Ishikawa (cell line): ENCODE results near the gene LOXL3.

ENCODE experiments used
- CEBPB ChIP-seq: IDR thresholded peaks from 2 replicates; pipeline ENCODE4 v1.6.1; 2012
- CREB1 ChIP-seq: IDR thresholded peaks from 2 replicates; pipeline ENCODE4 v1.6.1; 2012; ENCODE audit warnings: low read depth
- EGR1 ChIP-seq: IDR thresholded peaks from 2 replicates; pipeline ENCODE4 v1.6.1; 2012
- EP300 ChIP-seq: IDR thresholded peaks from 2 replicates; pipeline ENCODE4 v1.6.1; 2012; ENCODE audit warnings: borderline replicate concordance
- FOXM1 ChIP-seq: IDR thresholded peaks from 2 replicates; pipeline ENCODE4 v1.6.1; 2012; ENCODE audit warnings: low read depth, borderline replicate concordance
- NFIC ChIP-seq: IDR thresholded peaks from 2 replicates; pipeline ENCODE4 v1.6.1; 2012
- RAD21 ChIP-seq: IDR thresholded peaks from 2 replicates; pipeline ENCODE4 v1.6.1; 2012; ENCODE audit warnings: low read depth
- TAF1 ChIP-seq: IDR thresholded peaks from 2 replicates; pipeline ENCODE4 v1.6.1; 2012; ENCODE audit warnings: low read depth, mild to moderate bottlenecking
- TCF12 ChIP-seq: IDR thresholded peaks from 2 replicates; pipeline ENCODE4 v1.6.1; 2012; ENCODE audit warnings: low read depth
- TEAD4 ChIP-seq: IDR thresholded peaks from 2 replicates; pipeline ENCODE4 v1.6.1; 2012
- YY1 ChIP-seq: IDR thresholded peaks from 2 replicates; pipeline ENCODE4 v1.6.1; 2012; ENCODE audit warnings: low read depth
- ZBTB7A ChIP-seq: IDR thresholded peaks from 2 replicates; pipeline ENCODE4 v1.6.1; 2012; ENCODE audit warnings: low read depth
- TF ChIP-seq, protein P1 (sequence below): IDR thresholded peaks from 2 replicates; pipeline ENCODE4 v1.6.1; 2012; ENCODE audit warnings: low read depth, mild to moderate bottlenecking
- TF ChIP-seq, protein P2 (sequence below): IDR thresholded peaks from 2 replicates; pipeline ENCODE4 v1.6.1; 2012
- TF ChIP-seq, protein P3 (sequence below): IDR thresholded peaks from 2 replicates; pipeline ENCODE4 v1.6.1; 2012

Gene LOXL3

DNA sequence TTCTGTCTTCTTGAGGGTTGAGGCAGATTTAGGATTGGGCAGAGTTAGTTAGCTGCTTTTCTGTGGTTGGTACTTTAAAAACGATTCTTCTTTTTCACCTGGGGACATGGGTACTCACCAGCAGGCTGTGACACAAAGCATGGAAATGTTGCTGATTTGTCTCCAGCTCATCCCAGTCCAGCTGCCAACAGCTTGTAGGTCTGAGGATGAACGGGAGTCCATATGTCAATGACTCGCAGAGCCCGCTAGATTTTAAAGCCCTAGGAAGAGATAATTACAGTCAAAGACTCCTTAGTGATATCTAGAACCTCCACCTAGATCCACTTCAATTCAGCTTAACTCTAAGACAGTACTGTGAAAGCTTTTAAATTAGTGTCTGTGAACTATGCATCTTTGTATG lies 21.6 kb upstream of the LOXL3 start:
- TF ChIP-seq, protein P1, sequence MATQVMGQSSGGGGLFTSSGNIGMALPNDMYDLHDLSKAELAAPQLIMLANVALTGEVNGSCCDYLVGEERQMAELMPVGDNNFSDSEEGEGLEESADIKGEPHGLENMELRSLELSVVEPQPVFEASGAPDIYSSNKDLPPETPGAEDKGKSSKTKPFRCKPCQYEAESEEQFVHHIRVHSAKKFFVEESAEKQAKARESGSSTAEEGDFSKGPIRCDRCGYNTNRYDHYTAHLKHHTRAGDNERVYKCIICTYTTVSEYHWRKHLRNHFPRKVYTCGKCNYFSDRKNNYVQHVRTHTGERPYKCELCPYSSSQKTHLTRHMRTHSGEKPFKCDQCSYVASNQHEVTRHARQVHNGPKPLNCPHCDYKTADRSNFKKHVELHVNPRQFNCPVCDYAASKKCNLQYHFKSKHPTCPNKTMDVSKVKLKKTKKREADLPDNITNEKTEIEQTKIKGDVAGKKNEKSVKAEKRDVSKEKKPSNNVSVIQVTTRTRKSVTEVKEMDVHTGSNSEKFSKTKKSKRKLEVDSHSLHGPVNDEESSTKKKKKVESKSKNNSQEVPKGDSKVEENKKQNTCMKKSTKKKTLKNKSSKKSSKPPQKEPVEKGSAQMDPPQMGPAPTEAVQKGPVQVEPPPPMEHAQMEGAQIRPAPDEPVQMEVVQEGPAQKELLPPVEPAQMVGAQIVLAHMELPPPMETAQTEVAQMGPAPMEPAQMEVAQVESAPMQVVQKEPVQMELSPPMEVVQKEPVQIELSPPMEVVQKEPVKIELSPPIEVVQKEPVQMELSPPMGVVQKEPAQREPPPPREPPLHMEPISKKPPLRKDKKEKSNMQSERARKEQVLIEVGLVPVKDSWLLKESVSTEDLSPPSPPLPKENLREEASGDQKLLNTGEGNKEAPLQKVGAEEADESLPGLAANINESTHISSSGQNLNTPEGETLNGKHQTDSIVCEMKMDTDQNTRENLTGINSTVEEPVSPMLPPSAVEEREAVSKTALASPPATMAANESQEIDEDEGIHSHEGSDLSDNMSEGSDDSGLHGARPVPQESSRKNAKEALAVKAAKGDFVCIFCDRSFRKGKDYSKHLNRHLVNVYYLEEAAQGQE = no peak
- TF ChIP-seq EGR1 (no peak), CEBPB (no peak), EP300 (no peak), TAF1 (no peak), CREB1 (no peak), ZBTB7A (no peak), RAD21 (no peak), YY1 (no peak), FOXM1 (no peak), TEAD4 (no peak), NFIC (no peak), TCF12 (no peak)
- TF ChIP-seq, protein P2, sequence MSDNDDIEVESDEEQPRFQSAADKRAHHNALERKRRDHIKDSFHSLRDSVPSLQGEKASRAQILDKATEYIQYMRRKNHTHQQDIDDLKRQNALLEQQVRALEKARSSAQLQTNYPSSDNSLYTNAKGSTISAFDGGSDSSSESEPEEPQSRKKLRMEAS = no peak
- TF ChIP-seq, protein P3, sequence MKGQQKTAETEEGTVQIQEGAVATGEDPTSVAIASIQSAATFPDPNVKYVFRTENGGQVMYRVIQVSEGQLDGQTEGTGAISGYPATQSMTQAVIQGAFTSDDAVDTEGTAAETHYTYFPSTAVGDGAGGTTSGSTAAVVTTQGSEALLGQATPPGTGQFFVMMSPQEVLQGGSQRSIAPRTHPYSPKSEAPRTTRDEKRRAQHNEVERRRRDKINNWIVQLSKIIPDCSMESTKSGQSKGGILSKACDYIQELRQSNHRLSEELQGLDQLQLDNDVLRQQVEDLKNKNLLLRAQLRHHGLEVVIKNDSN = no peak

DNA sequence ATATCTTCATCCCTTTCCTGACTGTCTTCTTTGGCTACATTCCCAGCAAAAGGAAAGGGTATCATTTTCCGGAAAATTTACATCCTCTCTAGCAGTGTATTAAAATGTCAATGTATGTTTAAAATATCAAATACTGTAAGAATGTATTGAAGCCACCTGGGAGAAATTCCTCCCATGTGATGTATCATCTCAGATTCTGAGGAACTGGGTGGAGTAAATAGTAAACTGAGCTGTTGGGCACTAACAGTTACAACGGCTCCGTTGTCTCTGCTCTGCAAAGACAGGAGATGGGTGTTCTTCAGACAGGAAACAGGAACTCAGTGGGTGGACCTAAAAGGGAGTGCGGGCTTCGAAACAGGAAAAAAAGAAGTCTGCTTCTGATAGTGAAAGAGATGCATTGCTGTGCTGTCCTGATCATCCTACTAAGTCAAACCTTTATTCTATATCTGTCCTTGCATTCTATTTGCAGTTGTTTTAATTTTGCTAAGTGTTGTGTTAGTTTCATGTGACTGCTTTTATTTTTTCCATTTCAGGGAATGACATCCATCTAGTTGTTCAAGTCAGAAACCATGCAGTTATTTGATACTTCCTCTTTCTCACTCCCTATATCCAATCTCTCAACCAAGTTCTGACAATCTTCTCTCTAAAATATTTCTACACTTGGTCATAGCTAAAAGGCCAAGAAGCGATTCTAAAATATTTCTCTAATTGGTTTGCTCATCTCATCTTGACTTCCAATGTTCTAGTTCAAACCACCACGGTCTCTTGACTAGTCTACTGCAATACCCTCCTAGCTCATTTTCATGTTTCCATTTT lies 20.2 kb upstream of the LOXL3 start:
- TF ChIP-seq, protein P1 = no peak
- no peak for TF ChIP-seq NFIC

DNA sequence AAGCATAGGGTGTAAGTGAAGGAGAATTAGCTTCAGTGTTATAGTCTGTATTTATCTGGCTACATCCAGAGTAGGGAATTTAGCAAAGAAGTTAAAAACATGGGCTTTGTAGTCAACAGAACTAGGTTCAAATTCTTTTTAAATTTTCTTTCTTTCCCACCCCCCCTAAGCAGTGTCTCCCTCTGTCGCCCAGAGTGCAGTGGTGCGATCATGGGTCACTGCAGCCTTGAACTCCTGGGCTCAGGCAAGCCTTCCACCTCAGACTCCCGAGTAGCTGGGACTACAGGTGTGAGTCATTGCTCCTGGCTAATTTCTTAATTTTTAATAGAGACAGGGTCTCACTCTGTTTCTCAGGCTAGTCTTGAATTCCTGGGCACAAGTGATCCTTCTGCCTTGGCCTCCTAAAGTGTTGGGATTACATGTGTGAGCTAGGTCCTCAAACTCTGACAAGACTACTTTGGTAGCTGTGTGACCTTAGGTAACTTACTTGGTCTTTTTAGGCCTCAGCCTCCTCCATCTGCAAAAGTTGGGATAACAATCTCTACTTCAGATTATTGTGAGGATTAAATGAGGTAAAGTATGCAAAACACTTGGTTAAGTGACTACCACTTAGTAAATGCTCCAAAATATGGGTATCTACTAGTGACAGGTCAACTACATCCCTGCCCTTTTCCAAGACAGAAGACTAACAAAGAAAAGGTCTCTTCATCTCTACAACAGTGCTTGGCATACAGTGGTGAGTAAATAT lies 18.6 kb upstream of the LOXL3 start:
- TF ChIP-seq TCF12 = no peak
- no peak for TF ChIP-seq ZBTB7A
- no peak for TF ChIP-seq YY1
- TF ChIP-seq NFIC = no peak
- no peak for TF ChIP-seq EP300
- no peak for TF ChIP-seq RAD21
- TF ChIP-seq EGR1 = no peak
- no peak for TF ChIP-seq TEAD4
- no peak for TF ChIP-seq CEBPB
- no peak for TF ChIP-seq FOXM1
- TF ChIP-seq TAF1 = no peak
- TF ChIP-seq, protein P1 = no peak
- TF ChIP-seq, protein P2 = no peak
- TF ChIP-seq CREB1 = no peak

DNA sequence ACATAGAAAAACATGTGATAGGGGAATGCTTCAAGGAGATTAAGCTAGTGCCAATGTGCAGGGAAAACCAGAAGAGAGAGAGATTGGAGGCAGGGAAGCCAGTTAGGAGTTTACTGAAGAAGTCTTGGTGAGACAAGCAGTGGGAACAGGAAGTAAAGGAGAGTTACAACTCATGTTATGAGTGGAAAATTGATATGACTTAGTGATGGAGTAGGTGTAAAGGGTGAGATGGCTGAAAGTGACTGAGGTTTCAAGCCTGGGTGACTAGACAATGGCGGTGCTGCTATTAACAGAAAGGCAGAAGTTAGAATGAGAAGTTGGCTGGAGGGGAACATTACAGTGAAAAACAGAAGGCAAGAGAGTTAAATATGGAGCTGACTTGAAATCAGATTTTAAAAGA lies 17.3 kb upstream of the LOXL3 start:
- TF ChIP-seq EGR1 = no peak

DNA sequence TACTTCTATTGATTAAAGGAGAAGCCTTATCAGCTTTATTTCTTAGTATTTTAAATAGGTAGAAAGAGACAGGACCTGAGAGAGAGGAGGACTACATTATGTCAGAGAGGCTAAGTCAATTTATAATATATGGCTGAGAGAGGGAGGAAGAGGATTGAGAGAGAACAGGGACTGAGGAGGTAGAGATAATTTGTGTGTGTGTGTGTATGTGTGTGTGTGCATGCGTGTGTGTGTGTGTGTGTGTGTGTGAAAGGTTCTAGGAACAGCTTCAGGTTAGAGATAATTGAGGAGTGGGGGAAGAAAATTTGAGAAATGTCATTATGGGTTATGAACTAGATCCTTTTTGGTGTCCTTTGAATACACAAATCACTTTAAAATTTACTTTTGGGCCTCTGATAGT lies 15.9 kb upstream of the LOXL3 start:
- TF ChIP-seq CEBPB (no peak), EGR1 (no peak), NFIC (no peak), TEAD4 (no peak), TAF1 (no peak), ZBTB7A (no peak), YY1 (no peak), TCF12 (no peak)
- TF ChIP-seq, protein P1 = no peak
